CD4-positive, alpha-beta T cell treated with Interleukin-15 for 1 hour (primary cell): ENCODE measurements around the gene HIBADH.
"Not testable (repeated sequence)": the region's sequence is repeated elsewhere in the genome, so short reads cannot be mapped to it uniquely, and the experiment has no call there.

ENCODE experiments used
- DNase-seq: peaks from one replicate; pipeline ENCODE4 v3.0.0-alpha.2; 2020

Gene HIBADH

DNA sequence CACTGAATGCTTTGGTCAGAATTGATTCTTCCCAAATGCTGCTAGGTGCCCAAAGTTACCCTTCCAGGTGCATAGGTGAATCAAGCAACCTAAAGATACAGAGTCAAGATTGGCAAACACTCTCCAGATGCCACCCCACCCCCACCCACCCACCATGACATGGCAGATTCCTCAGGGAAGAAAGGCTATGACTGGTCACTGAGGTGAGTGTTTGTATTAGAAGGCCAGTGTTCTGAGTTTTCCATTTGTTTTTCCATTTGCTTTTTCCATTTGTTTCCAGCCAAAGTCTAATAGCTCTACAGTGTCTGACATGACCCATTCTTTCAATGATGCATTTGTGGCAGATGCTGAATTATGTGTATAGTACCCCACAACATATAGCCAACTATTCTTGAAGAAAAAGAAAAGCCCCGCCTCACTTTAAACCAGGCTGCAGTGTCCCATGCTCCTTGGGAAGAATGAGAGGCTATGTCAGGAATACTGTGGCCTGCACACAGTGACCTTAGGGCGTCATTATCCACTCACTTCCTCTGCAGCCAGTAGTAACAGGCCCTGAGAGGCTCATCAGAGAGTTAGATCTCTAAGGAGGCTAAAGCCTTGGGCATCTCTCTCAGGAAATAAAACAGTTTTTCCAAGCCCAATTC, 16.1 kb upstream of the HIBADH start:
- DNase-seq, result no peak

DNA sequence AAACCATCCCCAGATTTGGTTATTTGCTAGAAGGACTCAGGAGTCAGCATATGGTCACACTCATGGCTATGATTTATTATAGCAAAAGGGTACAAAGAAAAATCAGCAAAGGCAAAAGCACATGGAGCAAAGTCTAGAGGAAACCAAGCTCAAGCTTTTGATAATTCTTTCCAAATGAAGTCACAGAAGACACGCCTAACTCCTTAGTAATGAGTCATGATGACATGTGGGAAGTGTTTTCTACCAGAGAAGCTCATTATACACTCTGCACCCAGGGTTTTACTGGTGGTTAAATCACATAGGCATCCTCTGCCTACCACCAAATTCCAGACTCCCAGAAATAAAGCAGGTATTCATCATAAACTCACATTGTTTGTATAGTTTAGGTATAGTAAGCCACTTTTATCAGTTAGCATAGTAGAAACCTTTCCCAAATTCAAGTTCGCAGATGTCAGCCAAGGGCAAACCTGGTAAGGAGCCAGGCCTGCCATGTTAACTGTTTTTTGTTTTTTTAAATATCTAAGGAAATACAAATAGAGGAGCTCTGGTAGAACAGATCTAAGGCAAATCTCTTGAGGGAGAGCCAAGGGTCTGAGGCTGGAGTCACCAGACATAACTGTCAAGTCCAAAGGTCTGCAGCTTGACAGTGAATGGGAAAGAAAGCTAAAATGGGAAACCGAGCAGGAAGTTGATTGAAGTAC, 15.4 kb upstream of the HIBADH start:
- no peak for DNase-seq

GRCh38 chr7:27674126-27674525, 11.4 kb upstream of the HIBADH start:
- not testable (repeated sequence) for DNase-seq

DNA sequence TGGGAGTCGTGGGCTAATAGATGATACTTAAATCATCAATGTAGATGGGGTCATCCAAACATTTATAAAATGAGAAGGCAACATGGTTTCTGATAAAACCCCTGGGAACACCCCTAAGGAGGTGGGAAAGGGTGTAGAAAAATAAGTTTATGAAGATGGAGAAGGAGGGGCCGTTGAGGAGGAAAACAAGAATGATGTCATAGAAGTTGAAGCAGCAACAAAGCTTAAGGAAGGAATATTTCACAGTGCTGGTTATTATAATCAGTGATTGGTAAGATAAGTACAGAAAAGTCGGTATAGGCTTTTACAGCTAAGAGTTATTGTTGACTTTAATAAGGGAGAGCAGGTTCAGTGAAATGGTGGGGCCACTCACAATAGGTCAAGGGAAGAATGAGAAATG, 9.0 kb upstream of the HIBADH start:
- no peak for DNase-seq

DNA sequence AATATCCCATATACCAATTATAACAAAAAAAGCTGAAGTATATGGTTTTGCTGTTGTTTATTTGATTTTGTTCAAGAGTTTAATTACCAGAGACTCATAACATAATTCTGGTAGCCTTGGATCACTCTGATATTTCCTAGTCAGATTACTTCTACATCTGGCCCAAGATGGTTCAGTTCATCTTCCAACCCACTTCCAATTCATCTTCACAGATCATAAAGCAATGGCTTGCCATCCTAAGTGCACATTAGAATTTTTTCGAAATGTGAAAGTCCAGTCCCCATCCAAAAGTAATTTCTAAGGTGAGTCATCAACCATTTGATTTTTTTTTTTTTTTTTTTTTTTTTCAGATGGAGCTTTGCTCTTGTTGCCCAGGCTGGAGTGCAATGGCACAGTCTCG, 8.0 kb upstream of the HIBADH start:
- no peak for DNase-seq

DNA sequence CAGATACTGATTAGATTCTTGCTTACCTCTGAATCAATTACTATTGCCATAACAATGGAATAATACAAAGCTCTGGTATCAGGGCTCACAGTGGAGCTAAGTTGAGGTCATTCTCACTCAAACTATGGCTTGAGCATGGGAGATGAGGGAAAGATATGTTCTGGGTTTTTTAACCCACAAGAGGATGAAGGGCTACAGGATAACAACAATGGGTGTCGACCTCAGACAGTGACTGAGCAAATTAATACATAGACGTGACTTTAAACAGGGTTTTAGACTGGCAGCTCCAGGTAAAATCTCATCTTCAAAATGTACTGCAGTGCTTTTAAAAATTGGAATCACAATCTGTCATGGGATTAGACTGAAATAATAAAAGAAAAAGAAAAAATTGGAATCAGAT, 7.5 kb upstream of the HIBADH start:
- no peak for DNase-seq

GRCh38 chr7:27665531-27665930, 2.8 kb upstream of the HIBADH start:
- DNase-seq, result no peak

GRCh38 chr7:27663989-27664331, 1.3 kb upstream of the HIBADH start:
- no peak for DNase-seq

GRCh38 chr7:27661811-27662489, 733 bp downstream of the HIBADH start:
- no peak for DNase-seq

- DNase-seq, result no peak
Observed at GRCh38 chr7:27656724-27657123, 6.0 kb downstream of the HIBADH start.

GRCh38 chr7:27655184-27655583, 7.5 kb downstream of the HIBADH start:
- DNase-seq, result no peak

- no peak for DNase-seq
Observed at GRCh38 chr7:27652518-27652917, 10.2 kb downstream of the HIBADH start.

GRCh38 chr7:27651702-27652101, 11.0 kb downstream of the HIBADH start:
- DNase-seq, result no peak

DNA sequence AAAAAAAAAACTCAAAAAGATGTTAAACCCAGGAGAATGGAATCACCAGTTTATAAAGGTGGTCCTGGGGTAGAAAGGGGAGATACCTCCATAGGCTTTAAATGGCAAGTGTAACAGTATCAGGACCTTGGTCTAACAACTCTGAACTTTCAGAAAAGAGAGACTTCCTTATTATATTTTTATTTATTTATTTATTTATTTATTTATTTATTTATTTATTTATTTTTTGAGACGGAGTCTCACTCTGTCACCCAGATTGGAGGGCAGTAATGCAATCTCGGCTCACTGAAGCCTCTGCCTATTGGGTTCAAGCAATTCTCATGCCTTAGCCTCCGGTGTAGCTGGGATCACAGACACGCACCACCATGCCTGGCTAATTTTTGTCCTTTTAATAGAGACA, 12.4 kb downstream of the HIBADH start:
- no peak for DNase-seq

DNA sequence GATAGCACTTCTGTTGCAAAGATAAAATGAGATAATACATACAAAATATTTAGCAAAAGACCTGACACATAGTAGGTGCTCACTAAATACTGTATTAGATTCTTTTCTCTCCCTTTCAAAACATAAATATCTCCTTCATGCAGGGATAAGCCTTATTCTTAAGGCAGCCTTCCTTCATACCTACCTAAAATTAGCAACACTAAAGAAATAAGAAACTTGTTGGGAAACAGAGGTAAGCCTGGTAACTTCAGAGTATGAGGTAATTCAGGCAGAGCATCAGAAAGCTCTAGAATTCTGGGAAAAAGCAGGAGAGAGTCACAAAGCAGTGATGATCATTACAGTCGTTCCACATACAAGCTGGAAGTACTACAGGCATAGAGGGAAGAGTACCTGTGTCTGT, 15.2 kb downstream of the HIBADH start:
- DNase-seq, result no peak

DNA sequence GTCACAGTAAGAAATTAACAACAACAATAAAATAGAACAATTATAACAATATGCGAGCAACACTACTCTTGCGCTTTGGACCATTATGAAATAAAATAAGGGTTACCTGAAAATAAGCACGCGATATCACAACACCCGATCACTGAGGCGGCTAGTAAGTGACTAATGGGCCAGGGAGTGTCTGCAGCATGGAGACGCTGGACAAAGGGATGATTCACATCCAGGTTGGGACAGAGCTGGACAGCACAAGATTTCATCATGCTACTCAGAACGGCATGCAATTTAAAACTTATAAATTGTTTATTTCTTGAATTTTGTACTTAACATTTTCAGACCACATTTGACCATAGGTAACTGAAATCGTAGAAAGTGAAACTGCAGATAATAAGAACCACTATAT, 15.6 kb downstream of the HIBADH start:
- DNase-seq, result no peak

DNA sequence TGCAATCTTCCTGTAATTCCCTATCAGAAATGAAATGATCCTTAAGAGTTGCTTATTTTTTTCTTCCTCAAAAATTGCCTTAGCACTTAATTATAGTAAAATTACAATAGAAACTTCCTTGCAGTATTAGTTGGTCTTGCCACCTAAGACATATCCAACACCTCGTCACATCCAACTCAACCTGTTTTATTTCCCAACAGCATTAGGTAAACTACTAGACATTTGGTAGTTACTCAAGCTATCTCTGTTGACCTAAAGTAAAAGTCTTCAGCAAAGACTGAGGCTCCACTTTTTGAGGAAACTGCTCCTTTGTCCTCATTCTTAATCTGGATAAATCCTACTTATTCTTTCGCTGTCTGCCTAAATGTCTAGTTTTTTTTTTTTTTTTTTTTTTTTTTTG, 20.4 kb downstream of the HIBADH start:
- no peak for DNase-seq

GRCh38 chr7:27641581-27642230, 21.0 kb downstream of the HIBADH start:
- DNase-seq, result no peak

DNA sequence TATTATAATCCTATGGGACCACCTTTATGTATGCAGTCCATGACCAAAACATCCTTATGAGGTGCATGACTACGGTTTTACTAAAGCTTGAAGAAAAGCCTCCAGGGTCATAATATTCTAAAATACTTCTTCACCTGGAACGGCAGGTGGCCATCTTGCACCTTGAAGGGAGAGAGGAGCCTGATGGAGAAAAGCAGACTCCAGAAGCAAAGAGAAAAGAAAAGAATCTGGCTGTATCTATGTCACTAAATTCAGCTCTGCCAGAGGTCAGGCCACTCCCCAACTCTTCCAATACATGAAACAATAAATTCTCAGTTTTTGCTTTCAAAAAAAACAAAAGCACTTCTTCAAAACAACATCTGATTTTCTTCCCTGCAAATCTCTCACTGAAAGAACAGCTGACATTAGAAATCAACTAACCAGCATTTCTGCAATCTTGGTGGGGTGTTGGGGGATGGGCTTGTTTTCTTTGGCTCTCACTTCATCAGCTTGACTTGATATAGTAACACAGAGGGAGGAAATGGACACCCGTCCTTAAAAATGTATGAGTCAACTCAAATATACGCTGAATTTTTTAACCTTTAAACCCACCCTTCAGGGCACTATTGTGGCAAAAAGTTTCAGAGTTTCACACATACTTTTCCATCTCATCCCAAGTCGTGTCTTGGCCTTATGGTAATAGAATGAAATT, 21.7 kb downstream of the HIBADH start:
- no peak for DNase-seq

DNA sequence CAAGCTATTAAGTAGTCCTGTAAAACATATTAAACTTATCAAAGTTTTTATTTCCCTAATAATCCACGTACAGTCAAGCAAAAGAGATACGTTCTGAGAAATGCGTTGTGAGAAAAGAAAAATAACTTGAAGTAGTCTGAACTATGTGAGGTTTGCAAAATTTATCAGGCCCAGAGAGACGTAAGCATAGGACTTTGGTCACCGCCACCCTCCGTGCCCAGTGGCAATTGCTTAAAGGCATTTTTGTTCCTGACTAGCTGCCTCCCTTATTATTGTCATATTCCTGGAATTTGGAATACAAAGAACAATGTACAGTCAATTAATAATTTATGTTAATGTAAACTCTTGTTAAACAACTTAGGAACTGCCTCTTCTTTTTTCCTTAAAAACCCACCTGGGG, 22.8 kb downstream of the HIBADH start:
- DNase-seq, result no peak

GRCh38 chr7:27639048-27639447, 23.6 kb downstream of the HIBADH start:
- DNase-seq, result not testable (repeated sequence)

GRCh38 chr7:27636326-27637006, 26.2 kb downstream of the HIBADH start:
- no peak for DNase-seq

GRCh38 chr7:27635728-27636127, 27.0 kb downstream of the HIBADH start:
- DNase-seq, result no peak
